WTC11 (cell line): ENCODE results near the gene KIAA2012. TPM values are rescaled to one million over a fixed set of nuclear protein-coding genes. Genes with fewer than 3 reads are reported as not detected.
"Not testable (repeated sequence)": the region's sequence is repeated elsewhere in the genome, so short reads cannot be mapped to it uniquely, and the experiment has no call there.

Source experiments
- ATAC-seq: fragments of 200-7000 bp; cut with Tn5 transposase; 2 replicates; pipeline ENCODE4 v1.10.0; 2021; ENCODE audit warnings: mild to moderate bottlenecking, moderate library complexity
- CTCF ChIA-PET: fragments of 300-600 bp; sonication (Branson Sonifier 250); formaldehyde crosslinking; loops from one replicate; lab custom pipeline; 2021; ENCODE audit warnings: antibody characterized with exemption; lab: Charles Lee
- POLR2A ChIA-PET: fragments of 350-600 bp; sonication (Branson Sonifier 250); formaldehyde crosslinking; loops from one replicate; lab custom pipeline; 2021; ENCODE audit warnings: antibody characterized with exemption; lab: Charles Lee
- DNase-seq: peaks from one replicate; pipeline ENCODE4 v3.0.0; 2021; ENCODE audit warnings: low spot score
- H3K27ac Mint-ChIP-seq: 2 replicates; pipeline ENCODE4 v1.8.0; 2021; ENCODE audit warnings: mixed read lengths
- H3K27me3 Mint-ChIP-seq: 2 replicates; pipeline ENCODE4 v1.8.0; 2021; ENCODE audit warnings: low read depth, mild to moderate bottlenecking, moderate library complexity, mixed read lengths
- H3K36me3 Mint-ChIP-seq: 2 replicates; pipeline ENCODE4 v1.8.0; 2021; ENCODE audit warnings: mixed read lengths
- H3K4me1 Mint-ChIP-seq: 2 replicates; pipeline ENCODE4 v1.8.0; 2022; ENCODE audit warnings: mixed read lengths
- H3K4me3 Mint-ChIP-seq: 2 replicates; pipeline ENCODE4 v1.8.0; 2021; ENCODE audit warnings: mild to moderate bottlenecking, moderate library complexity, mixed read lengths
- H3K9me3 Mint-ChIP-seq: 2 replicates; pipeline ENCODE4 v1.8.0; 2021; ENCODE audit warnings: mixed read lengths
- FOXK1 ChIP-seq: sonication (generic); formaldehyde crosslinking; IDR thresholded peaks from 2 replicates; pipeline ENCODE4 v1.8.0; 2022; ENCODE audit warnings: mild to moderate bottlenecking, moderate library complexity, missing genetic modification reagents
- JAZF1 ChIP-seq: fragments of 250-450 bp; sonication (Bioruptor Pico); IDR thresholded peaks from 2 replicates; pipeline ENCODE4 v1.9.0; 2021; ENCODE audit warnings: moderate library complexity, mild to moderate bottlenecking, inconsistent platforms
- NFYB ChIP-seq: sonication (generic); formaldehyde crosslinking; conservative IDR thresholded peaks from 2 replicates; pipeline ENCODE4 v1.8.0; 2022; ENCODE audit warnings: low read depth, missing genetic modification reagents
- OVOL2 ChIP-seq: fragments of 250-450 bp; sonication (Bioruptor Pico); IDR thresholded peaks from 2 replicates; pipeline ENCODE4 v1.9.0; 2021; ENCODE audit warnings: mild to moderate bottlenecking, borderline replicate concordance
- TEAD4 ChIP-seq: sonication (generic); formaldehyde crosslinking; IDR thresholded peaks from 2 replicates; pipeline ENCODE4 v1.8.0; 2022; ENCODE audit warnings: mild to moderate bottlenecking, missing genetic modification reagents
- ZNF138 ChIP-seq: sonication (generic); formaldehyde crosslinking; conservative IDR thresholded peaks from 2 replicates; pipeline ENCODE4 v1.8.1; 2022; ENCODE audit warnings: mild to moderate bottlenecking, moderate library complexity, missing genetic modification reagents
- ZNF671 ChIP-seq: fragments of 250-450 bp; sonication (Bioruptor Pico); IDR thresholded peaks from 2 replicates; pipeline ENCODE4 v1.8.0; 2021; ENCODE audit warnings: mild to moderate bottlenecking
- total RNA-seq: library from RNA; stranded (reverse); gene quantifications from 3 replicates; pipeline ENCODE4 v1.2.3, GENCODE V29; 2021
- TF ChIP-seq, protein P1 (sequence below): sonication (generic); formaldehyde crosslinking; IDR thresholded peaks from 2 replicates; pipeline ENCODE4 v1.8.1; 2023; ENCODE audit warnings: mild to moderate bottlenecking, missing genetic modification reagents
- TF ChIP-seq, protein P2 (sequence below): sonication (generic); formaldehyde crosslinking; IDR thresholded peaks from 2 replicates; pipeline ENCODE4 v1.8.1; 2022; ENCODE audit warnings: low read depth, missing genetic modification reagents, borderline replicate concordance
- TF ChIP-seq, protein P3 (sequence below): fragments of 200-600 bp; IDR thresholded peaks from 2 replicates; pipeline ENCODE4 v1.8.0; 2022; ENCODE audit warnings: antibody characterized with exemption
- TF ChIP-seq, protein P4 (sequence below): sonication (generic); formaldehyde crosslinking; IDR thresholded peaks from 2 replicates; pipeline ENCODE4 v1.8.0; 2022; ENCODE audit warnings: mild to moderate bottlenecking, missing genetic modification reagents
- TF ChIP-seq, protein P5 (sequence below): sonication (generic); formaldehyde crosslinking; IDR thresholded peaks from 2 replicates; pipeline ENCODE4 v1.8.1; 2023; ENCODE audit warnings: mild to moderate bottlenecking, missing genetic modification reagents
- TF ChIP-seq, protein P6 (sequence below): sonication (generic); formaldehyde crosslinking; IDR thresholded peaks from 2 replicates; pipeline ENCODE4 v1.8.1; 2022; ENCODE audit warnings: mild to moderate bottlenecking, moderate library complexity, missing genetic modification reagents

KIAA2012 gene
- total RNA-seq, 1 experiment from 2014 or later: not detected

DNA sequence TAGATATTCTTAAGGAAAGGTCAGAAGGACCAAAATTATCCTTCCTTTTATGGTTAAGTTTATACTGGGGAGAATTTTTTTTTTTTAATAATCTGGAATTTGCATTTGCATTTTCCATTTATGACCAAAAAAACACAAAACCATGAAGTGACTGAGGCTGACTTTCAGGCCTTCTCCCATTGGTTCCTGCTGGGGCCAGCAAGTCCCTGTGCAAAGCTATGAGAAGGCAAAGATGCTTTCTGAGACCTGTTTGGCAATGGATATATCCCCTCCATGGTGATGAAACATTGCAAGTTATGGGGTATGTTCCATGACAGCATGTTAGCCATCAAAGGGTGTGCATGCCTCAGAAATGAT lies 60.8 kb downstream of the KIAA2012 start (continued):
- TF ChIP-seq JAZF1 (CRISPR knock-in tag): no peak
- TF ChIP-seq, all 79 proteins: peak for 0

DNA sequence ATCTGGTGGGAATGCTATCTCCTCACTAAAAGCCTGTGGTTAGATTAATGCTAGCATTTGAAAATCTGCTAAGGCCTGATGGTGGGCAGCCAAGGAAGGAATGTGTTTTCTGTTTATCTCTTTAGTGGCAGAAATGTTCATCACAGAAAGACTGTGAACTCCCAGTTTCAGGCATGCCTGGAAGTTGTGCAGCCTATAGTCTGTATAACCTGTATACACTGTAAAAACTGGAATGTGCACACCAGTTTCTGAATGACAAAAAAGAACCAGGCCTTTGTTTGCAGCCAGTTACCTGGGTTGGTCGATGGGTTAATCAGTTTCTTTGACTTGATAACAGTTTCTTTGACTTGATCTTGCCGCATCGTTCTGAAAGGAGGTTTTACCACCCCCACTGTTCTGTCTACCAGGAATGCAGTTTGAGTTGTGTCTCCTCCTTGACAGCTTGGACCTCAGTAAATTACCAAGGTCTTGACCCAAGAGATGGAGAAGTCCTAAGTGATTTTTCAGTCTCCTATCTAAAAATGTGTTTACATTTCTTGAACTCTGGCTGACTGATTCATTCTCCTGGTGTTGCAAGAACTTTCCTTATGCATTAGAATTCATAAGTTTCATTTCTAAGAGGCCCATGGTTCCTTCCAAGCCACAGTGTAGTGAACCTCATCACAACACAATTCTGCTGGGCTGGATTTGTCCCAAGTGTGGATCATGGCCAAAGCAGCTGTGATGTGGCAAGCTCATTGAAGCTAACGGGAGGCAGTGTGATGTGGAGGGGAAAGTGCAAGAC lies 62.2 kb downstream of the KIAA2012 start:
- no peak for ATAC-seq

DNA sequence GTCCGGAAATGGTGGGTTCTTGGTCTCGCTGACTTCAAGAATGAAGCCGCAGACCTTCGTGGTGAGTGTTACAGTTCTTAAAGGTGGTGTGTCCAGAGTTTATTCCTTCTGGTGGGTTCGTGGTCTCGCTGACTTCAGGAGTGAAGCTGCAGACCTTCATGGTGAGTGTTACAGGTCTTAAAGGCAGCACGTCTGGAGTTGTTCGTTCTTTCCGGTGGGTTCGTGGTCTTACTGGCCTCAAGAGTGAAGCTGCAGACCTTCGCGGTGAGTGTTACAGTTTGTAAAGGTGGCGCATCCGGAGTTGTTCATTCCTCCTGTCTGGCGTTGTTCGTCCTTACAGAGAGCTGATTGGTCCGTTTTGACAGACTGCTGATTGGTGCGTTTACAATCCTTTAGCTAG lies 63.0 kb downstream of the KIAA2012 start:
- H3K36me3 Mint-ChIP-seq, CTCF ChIA-PET, H3K4me3 Mint-ChIP-seq, H3K27ac Mint-ChIP-seq, DNase-seq, POLR2A ChIA-PET, H3K9me3 Mint-ChIP-seq, H3K27me3 Mint-ChIP-seq, ATAC-seq: not testable (repeated sequence)
- H3K4me1 Mint-ChIP-seq: peaks cover 11% of the 10 kb centered on the region

More for the DNA sequence above, 62.2 kb downstream of the KIAA2012 start:
- ChIA-PET POLR2A (no interaction called here), CTCF (no interaction called here)
- no peak overlapping the region for H3K27ac Mint-ChIP-seq
- no peaks in the 10 kb centered on the region for H3K27me3 Mint-ChIP-seq
- H3K4me3 Mint-ChIP-seq: no peak overlapping the region
- no peaks in the 10 kb centered on the region for H3K36me3 Mint-ChIP-seq
- no peak for DNase-seq
- no peaks in the 10 kb centered on the region for H3K9me3 Mint-ChIP-seq
- TF ChIP-seq, protein P1, sequence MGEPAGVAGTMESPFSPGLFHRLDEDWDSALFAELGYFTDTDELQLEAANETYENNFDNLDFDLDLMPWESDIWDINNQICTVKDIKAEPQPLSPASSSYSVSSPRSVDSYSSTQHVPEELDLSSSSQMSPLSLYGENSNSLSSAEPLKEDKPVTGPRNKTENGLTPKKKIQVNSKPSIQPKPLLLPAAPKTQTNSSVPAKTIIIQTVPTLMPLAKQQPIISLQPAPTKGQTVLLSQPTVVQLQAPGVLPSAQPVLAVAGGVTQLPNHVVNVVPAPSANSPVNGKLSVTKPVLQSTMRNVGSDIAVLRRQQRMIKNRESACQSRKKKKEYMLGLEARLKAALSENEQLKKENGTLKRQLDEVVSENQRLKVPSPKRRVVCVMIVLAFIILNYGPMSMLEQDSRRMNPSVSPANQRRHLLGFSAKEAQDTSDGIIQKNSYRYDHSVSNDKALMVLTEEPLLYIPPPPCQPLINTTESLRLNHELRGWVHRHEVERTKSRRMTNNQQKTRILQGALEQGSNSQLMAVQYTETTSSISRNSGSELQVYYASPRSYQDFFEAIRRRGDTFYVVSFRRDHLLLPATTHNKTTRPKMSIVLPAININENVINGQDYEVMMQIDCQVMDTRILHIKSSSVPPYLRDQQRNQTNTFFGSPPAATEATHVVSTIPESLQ (CRISPR knock-in tag): no peak
- TF ChIP-seq, protein P2, sequence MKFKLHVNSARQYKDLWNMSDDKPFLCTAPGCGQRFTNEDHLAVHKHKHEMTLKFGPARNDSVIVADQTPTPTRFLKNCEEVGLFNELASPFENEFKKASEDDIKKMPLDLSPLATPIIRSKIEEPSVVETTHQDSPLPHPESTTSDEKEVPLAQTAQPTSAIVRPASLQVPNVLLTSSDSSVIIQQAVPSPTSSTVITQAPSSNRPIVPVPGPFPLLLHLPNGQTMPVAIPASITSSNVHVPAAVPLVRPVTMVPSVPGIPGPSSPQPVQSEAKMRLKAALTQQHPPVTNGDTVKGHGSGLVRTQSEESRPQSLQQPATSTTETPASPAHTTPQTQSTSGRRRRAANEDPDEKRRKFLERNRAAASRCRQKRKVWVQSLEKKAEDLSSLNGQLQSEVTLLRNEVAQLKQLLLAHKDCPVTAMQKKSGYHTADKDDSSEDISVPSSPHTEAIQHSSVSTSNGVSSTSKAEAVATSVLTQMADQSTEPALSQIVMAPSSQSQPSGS (CRISPR knock-in tag): no peak
- TF ChIP-seq, protein P3, sequence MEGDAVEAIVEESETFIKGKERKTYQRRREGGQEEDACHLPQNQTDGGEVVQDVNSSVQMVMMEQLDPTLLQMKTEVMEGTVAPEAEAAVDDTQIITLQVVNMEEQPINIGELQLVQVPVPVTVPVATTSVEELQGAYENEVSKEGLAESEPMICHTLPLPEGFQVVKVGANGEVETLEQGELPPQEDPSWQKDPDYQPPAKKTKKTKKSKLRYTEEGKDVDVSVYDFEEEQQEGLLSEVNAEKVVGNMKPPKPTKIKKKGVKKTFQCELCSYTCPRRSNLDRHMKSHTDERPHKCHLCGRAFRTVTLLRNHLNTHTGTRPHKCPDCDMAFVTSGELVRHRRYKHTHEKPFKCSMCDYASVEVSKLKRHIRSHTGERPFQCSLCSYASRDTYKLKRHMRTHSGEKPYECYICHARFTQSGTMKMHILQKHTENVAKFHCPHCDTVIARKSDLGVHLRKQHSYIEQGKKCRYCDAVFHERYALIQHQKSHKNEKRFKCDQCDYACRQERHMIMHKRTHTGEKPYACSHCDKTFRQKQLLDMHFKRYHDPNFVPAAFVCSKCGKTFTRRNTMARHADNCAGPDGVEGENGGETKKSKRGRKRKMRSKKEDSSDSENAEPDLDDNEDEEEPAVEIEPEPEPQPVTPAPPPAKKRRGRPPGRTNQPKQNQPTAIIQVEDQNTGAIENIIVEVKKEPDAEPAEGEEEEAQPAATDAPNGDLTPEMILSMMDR: no peak
- TF ChIP-seq, protein P4, sequence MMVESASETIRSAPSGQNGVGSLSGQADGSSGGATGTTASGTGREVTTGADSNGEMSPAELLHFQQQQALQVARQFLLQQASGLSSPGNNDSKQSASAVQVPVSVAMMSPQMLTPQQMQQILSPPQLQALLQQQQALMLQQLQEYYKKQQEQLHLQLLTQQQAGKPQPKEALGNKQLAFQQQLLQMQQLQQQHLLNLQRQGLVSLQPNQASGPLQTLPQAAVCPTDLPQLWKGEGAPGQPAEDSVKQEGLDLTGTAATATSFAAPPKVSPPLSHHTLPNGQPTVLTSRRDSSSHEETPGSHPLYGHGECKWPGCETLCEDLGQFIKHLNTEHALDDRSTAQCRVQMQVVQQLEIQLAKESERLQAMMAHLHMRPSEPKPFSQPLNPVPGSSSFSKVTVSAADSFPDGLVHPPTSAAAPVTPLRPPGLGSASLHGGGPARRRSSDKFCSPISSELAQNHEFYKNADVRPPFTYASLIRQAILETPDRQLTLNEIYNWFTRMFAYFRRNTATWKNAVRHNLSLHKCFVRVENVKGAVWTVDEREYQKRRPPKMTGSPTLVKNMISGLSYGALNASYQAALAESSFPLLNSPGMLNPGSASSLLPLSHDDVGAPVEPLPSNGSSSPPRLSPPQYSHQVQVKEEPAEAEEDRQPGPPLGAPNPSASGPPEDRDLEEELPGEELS: no peak
- TF ChIP-seq TEAD4 (CRISPR knock-in tag) (no peak), FOXK1 (CRISPR knock-in tag) (no peak), OVOL2 (CRISPR knock-in tag) (no peak), ZNF138 (CRISPR knock-in tag) (no peak), NFYB (no peak), JAZF1 (CRISPR knock-in tag) (no peak), ZNF671 (CRISPR knock-in tag) (no peak)
- TF ChIP-seq, protein P5, sequence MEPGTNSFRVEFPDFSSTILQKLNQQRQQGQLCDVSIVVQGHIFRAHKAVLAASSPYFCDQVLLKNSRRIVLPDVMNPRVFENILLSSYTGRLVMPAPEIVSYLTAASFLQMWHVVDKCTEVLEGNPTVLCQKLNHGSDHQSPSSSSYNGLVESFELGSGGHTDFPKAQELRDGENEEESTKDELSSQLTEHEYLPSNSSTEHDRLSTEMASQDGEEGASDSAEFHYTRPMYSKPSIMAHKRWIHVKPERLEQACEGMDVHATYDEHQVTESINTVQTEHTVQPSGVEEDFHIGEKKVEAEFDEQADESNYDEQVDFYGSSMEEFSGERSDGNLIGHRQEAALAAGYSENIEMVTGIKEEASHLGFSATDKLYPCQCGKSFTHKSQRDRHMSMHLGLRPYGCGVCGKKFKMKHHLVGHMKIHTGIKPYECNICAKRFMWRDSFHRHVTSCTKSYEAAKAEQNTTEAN: no peak
- TF ChIP-seq, protein P6, sequence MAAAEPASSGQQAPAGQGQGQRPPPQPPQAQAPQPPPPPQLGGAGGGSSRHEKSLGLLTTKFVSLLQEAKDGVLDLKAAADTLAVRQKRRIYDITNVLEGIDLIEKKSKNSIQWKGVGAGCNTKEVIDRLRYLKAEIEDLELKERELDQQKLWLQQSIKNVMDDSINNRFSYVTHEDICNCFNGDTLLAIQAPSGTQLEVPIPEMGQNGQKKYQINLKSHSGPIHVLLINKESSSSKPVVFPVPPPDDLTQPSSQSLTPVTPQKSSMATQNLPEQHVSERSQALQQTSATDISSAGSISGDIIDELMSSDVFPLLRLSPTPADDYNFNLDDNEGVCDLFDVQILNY (CRISPR knock-in tag): no peak
- peaks cover 5% of the 10 kb centered on the region for H3K4me1 Mint-ChIP-seq
